Caco-2 (cell line): Measurements from ENCODE around the gene SPAG17. TPM values are rescaled to one million over a fixed set of nuclear protein-coding genes. Genes with fewer than 3 reads are reported as not detected.

Source experiments
- BruUV-seq: library from RNA; stranded (reverse); fragments of 400-500 nt; replicated peaks from 2 replicates; lab custom pipeline; 2021; lab: Mats Ljungman, UMichigan
- CTCF ChIA-PET: fragments of 300-600 bp; sonication (Branson Sonifier 250); formaldehyde crosslinking; loops from one replicate; lab custom pipeline; 2022; ENCODE audit warnings: antibody characterized with exemption; lab: Charles Lee
- POLR2A ChIA-PET: fragments of 300-600 bp; sonication (Branson Sonifier 250); formaldehyde crosslinking; loops from one replicate; lab custom pipeline; 2022; ENCODE audit warnings: antibody characterized with exemption; lab: Charles Lee
- DNase-seq, 2 experiments: peaks; one replicate each; pipeline versions ENCODE4 v3.0.0 to v3.0.0-alpha.2; 2020 to 2022
- H3K27me3 ChIP-seq: replicated peaks from 2 replicates; pipeline ENCODE4 v1.6.0; 2011; ENCODE audit warnings: low read length; ENCODE audit not compliant: control insufficient read depth, insufficient read depth
- H3K36me3 ChIP-seq: 2 replicates; pipeline ENCODE4 v1.5.1; 2011; ENCODE audit warnings: low read length; ENCODE audit not compliant: control insufficient read depth, insufficient read depth
- H3K4me1 ChIP-seq: fragments of 250-450 bp; sonication (Bioruptor Pico); 2 replicates; pipeline ENCODE4 v1.5.1; 2020; ENCODE audit warnings: mild to moderate bottlenecking
- H3K4me3 ChIP-seq: 2 replicates; pipeline ENCODE4 v1.5.1; 2011; ENCODE audit warnings: low read depth, mild to moderate bottlenecking, control low read depth, low read length
- H3K9me3 ChIP-seq: fragments of 250-450 bp; sonication (Bioruptor Pico); 2 replicates; pipeline ENCODE4 v1.5.1; 2020; ENCODE audit warnings: mild to moderate bottlenecking, moderate library complexity
- H3K27ac Mint-ChIP-seq: one replicate; pipeline ENCODE4 v1.8.0; 2022; ENCODE audit warnings: mixed read lengths; ENCODE audit not compliant: unreplicated experiment
- H3K27me3 Mint-ChIP-seq: one replicate; pipeline ENCODE4 v1.8.0; 2022; ENCODE audit warnings: mixed read lengths; ENCODE audit not compliant: insufficient read depth, unreplicated experiment
- H3K36me3 Mint-ChIP-seq: one replicate; pipeline ENCODE4 v1.8.0; 2022; ENCODE audit warnings: mild to moderate bottlenecking, mixed read lengths; ENCODE audit not compliant: insufficient read depth, unreplicated experiment
- H3K4me1 Mint-ChIP-seq: one replicate; pipeline ENCODE4 v1.8.0; 2022; ENCODE audit warnings: low read depth, mixed read lengths; ENCODE audit not compliant: unreplicated experiment
- H3K4me3 Mint-ChIP-seq: one replicate; pipeline ENCODE4 v1.8.0; 2022; ENCODE audit warnings: mild to moderate bottlenecking, moderate library complexity, mixed read lengths; ENCODE audit not compliant: unreplicated experiment
- H3K9me3 Mint-ChIP-seq: one replicate; pipeline ENCODE4 v1.8.0; 2022; ENCODE audit warnings: mixed read lengths; ENCODE audit not compliant: unreplicated experiment
- CTCF ChIP-seq, 2 experiments: fragments of 200-600 bp in 1 of 2; IDR thresholded peaks; 1 replicate in 1 of 2; 2 replicates in 1 of 2; pipeline versions ENCODE4 v1.5.1 to v1.8.0; 2011 to 2022; ENCODE audit warnings: antibody characterized with exemption in 1 of 2, control low read depth in 1 of 2, inconsistent platforms in 1 of 2, low read depth in 1 of 2, low read length in 1 of 2, mild to moderate bottlenecking in 1 of 2, moderate library complexity in 1 of 2; ENCODE audit not compliant: insufficient read depth in 1 of 2, severe bottlenecking in 1 of 2, unreplicated experiment in 1 of 2
- intact Hi-C: fragments of 100-400 bp; cut with micrococcal nuclease; formaldehyde crosslinking; loops from one replicate; pipeline ENCODE4 v1.10.0; 2022; ENCODE audit not compliant: unreplicated experiment
- total RNA-seq: library from RNA; stranded (reverse); gene quantifications from 2 replicates; pipeline ENCODE4 v1.2.3, GENCODE V29; 2022

SPAG17 gene
- total RNA-seq, 1 experiment from 2014 or later: not detected

GRCh38 chr1:118159569-118159968 is 25.5 kb downstream of the SPAG17 start:
- POLR2A ChIA-PET: no interaction called here
- Mint-ChIP-seq H3K9me3 (no peaks in the 10 kb centered on the region), H3K4me3 (no peak overlapping the region), H3K27ac (no peak overlapping the region), H3K4me1 (no peaks in the 10 kb centered on the region), H3K27me3 (peaks cover 7% of the 10 kb centered on the region), H3K36me3 (no peaks in the 10 kb centered on the region)
- intact Hi-C loops: no loop called here
- TF ChIP-seq CTCF (IDR thresholded peaks at IDR 0.05; ENCODE audit: insufficient read depth in 1 of 2, low read depth in 1 of 2, low read length in 1 of 2, severe bottlenecking in 1 of 2, unreplicated experiment in 1 of 2): no peak
- CTCF ChIA-PET: no interaction called here
- no TSS peak for BruUV-seq
- Histone ChIP-seq H3K4me3 (no peak overlapping the region), H3K36me3 (no peaks in the 10 kb centered on the region), H3K4me1 (no peaks in the 10 kb centered on the region), H3K27me3 (no peaks in the 10 kb centered on the region), H3K9me3 (no peaks in the 10 kb centered on the region)
- no peak for DNase-seq

- no peak overlapping the region for H3K4me3 ChIP-seq
- Mint-ChIP-seq H3K9me3 (no peaks in the 10 kb centered on the region), H3K36me3 (no peaks in the 10 kb centered on the region), H3K4me3 (no peak overlapping the region), H3K27me3 (peaks cover 7% of the 10 kb centered on the region), H3K27ac (no peak overlapping the region), H3K4me1 (no peaks in the 10 kb centered on the region)
- no peaks in the 10 kb centered on the region for H3K27me3 ChIP-seq
- intact Hi-C loops: no loop called here
- ChIA-PET CTCF (no interaction called here), POLR2A (no interaction called here)
- no peaks in the 10 kb centered on the region for H3K36me3 ChIP-seq
- H3K4me1 ChIP-seq: no peaks in the 10 kb centered on the region
- no peak for TF ChIP-seq CTCF (IDR thresholded peaks at IDR 0.05; ENCODE audit: insufficient read depth in 1 of 2, low read depth in 1 of 2, low read length in 1 of 2, severe bottlenecking in 1 of 2, unreplicated experiment in 1 of 2)
- DNase-seq: no peak
- H3K9me3 ChIP-seq: no peaks in the 10 kb centered on the region
- no TSS peak for BruUV-seq
These were observed 26.1 kb downstream of the SPAG17 start for GRCh38 chr1:118158924-118159323.

- Mint-ChIP-seq H3K27ac (no peak overlapping the region), H3K9me3 (no peaks in the 10 kb centered on the region), H3K36me3 (no peaks in the 10 kb centered on the region), H3K4me1 (no peaks in the 10 kb centered on the region), H3K4me3 (no peak overlapping the region), H3K27me3 (peaks cover 7% of the 10 kb centered on the region)
- no peaks in the 10 kb centered on the region for H3K9me3 ChIP-seq
- H3K27me3 ChIP-seq: no peaks in the 10 kb centered on the region
- no peak for DNase-seq
- no peaks in the 10 kb centered on the region for H3K36me3 ChIP-seq
- no peak overlapping the region for H3K4me3 ChIP-seq
- CTCF ChIA-PET: no interaction called here
- H3K4me1 ChIP-seq: no peaks in the 10 kb centered on the region
- POLR2A ChIA-PET: no interaction called here
- BruUV-seq: no TSS peak
- TF ChIP-seq CTCF (IDR thresholded peaks at IDR 0.05; ENCODE audit: insufficient read depth in 1 of 2, low read depth in 1 of 2, low read length in 1 of 2, severe bottlenecking in 1 of 2, unreplicated experiment in 1 of 2): no peak
- intact Hi-C loops: no loop called here
These were observed 27.5 kb downstream of the SPAG17 start for GRCh38 chr1:118157506-118157905.
